Occipital lobe (tissue), 3 donors: ENCODE results near the gene CGB3. TPM values are rescaled to one million over a fixed set of nuclear protein-coding genes. Genes with fewer than 3 reads are reported as not detected.

ENCODE experiments used
- DNase-seq: peaks from one replicate; lab custom pipeline; 2025; lab: John Stamatoyannopoulos, UW
- small RNA-seq: library from RNA; depleted of rRNA; stranded (forward); fragments of <200 nt; gene quantifications from one replicate; pipeline ENCODE3, GENCODE V24; 2014
- total RNA-seq: library from RNA; depleted of rRNA; stranded (reverse); fragments of >200 nt; gene quantifications from one replicate; pipeline ENCODE4 v1.2.3, GENCODE V29; 2014

The CGB3 gene
- total RNA-seq, 1 donor from 2014 or later = not detected

DNA sequence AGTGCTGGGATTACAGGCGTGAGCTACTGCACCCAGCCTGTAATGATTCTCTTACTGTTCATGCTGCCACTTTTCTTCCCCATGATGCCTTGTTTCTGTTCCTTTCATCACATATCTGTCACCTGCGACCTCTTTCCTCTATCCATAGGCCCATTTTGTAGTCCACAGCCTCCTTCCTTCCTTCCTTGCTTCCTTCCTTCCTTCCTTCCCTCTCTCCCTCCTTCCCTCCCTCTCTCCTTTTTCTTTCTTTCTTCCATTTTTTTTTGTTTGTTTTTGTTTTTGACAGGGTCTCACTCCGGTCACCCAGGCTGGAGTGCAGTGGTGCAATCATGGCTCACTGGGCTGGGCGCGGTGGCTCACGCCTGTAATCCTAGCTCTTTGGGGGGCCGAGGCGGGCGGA lies 35.3 kb downstream of the CGB3 start:
- DNase-seq = no peak

DNA sequence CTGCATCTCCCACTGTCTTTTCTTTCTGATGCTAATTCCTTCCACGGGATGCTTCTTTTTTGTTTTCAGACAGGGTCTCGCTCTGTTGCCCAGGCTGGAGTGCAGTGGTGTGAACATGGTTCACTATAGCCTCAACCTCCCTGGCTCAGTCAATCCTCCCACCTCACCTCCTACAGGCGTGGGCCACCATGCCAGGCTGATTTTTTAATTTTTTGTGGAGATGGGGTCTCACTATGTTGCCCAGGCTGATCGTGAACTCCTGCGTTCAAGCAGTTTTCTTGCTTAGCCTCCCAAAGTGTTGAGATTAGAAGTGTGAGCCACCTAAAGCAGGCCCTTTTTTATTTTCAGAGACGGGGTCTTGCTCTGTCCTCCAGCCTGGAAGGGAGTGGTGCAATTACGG lies 35.8 kb downstream of the CGB3 start:
- no peak for DNase-seq

DNA sequence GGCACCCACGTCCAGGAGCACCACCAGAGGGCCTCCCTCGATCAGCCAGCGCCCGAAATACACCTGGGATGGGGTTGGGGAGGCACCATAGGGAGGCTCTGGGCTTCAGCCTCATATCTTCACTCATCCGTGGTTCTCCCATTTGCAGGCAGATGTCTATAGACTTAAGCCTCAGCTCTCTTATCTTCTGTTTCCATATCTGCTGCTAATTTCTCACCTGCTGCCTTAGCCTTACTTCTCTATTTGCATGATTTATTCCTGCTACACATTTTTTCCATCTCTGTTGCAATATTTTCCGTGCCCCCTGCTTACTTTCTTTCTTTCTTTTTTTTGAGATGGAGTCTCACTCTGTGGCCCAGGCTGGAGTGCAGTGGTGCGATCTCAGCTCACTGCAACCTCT lies 36.8 kb downstream of the CGB3 start:
- DNase-seq = no peak

DNA sequence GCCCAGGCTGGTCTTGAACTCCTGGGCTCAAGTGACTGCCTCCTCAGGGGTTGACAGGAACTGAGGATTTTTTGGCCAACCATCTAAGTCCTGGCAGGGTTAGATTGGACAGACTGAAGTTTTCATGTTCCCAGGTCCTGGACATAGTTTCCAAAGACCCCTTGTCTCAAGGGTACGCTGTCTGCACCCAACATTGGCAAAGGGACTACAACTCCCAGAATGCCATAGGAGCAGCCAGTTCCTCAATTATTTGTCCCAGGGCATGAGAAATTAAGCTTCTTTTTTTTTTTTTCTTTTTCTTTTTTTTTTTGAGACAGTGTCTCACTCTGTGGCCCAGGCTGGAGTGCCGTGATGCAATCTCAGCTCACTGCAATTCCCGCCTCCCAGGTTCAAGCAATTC lies 37.9 kb downstream of the CGB3 start:
- DNase-seq = no peak

DNA sequence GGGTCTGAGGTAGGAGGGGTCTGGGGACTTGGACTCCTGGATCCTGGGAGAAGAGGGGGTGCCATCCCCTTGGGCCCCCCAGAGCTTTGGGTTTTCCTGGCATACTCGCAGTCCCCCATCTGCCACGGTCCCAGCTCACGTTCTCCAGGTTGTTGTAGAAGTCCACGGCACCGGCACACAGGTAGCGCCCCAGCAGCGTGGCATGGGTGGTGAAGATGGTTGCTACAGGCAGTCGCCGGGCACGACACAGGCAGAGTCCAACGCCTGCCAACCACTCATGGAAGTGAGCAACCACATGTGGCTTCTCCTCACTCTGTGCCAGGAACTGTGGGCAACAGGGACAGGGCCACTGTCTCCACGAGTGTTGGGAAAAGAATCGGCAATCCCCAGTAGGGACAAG lies 38.4 kb downstream of the CGB3 start:
- no peak for DNase-seq

DNA sequence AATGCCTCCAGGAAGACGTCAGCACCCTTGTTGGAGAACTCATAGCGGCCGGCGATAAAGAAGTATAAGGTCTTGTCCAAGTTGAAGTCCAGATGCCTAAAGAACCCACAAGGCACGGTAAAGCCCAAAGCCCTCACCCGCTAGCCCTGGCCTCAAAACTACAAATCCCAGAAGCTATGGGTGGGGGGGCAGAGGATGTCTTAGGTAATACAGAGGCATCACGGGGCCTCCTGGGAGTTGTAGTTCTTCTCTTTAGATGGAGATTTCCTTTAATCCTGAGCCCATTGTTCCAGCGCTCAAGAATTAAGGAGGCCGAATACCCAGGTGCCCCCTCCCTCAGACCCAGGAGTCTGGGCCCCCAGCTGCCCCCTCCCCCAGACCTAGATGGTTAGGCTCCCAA lies 41.9 kb downstream of the CGB3 start:
- no peak for DNase-seq

DNA sequence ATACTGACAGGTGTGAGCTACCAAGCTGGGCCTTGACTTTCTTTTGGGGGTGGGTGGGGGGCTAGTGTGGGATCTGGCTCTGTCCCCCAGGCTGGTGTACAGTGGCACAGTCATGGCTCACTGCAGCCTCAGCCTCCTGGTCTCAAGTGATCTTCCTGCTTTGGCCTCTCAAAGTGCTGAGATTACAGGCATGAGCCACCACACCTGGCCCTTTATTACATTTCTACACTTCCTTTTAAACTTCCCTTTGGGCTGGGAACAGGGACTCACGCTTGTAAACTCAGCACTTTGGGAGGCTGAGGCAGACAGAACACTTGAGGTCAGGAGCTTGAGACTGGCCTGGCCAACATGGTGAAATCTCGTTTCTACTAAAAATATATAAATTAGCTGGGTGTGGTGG lies 47.1 kb downstream of the CGB3 start:
- no peak for DNase-seq

DNA sequence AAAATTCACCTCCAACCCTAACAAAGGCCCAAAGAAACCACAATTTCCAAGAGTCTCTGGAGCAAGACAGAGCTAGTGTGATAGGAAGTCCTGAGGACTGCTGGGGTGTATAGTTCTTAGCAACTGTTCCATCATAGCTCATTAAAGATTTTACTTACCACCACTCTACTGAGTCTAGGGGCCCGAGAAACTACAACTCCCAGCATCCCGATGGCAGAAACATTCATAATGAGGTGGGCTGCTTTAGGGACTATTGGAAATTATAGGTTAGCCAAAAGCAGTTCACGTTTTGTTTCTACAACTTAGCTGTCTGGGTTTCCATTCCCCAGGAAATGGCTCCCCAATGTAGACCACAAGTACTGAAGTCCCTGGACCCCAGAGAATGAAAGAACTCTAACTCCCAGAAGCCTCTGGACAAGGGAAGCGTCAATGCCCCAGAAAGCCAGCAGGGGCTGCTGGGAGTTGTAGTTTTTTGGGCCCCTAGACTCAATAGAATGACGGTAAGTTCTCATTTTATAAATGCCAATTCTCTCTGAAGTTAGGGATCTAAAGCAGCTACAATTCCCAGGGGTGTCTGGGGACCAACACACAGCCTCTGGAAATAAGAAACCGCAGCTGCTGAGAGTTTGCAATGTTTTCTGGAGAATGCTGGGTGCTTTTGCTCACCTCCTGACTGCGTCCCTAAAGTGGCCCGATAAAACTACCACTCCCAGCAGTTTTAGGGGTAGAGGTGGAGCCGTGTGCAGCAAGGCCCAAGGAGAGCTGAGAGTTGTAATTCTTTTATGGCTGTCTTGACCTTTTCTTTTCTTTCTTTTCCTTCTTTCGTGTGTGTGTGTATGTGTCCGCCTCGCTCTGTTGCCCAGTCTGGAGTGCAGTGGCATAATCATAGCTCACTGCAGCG lies 47.9 kb downstream of the CGB3 start:
- no peak for DNase-seq

Small RNA genes lying within 50 kb of the gene (small RNA-seq; reads per million reads assigned to genes)
- gene MIR6798 = not detected

Other genes starting within 250 kb of the CGB3 start
- gene BCAT2, start 213.3 kb downstream of the CGB3 start, total RNA-seq = 12.5 TPM
- gene HSD17B14, start 187.8 kb downstream of the CGB3 start, total RNA-seq = 2.5 TPM
- 0.31 TPM for gene PLEKHA4, start 155.7 kb downstream of the CGB3 start, total RNA-seq
- 24.6 TPM for gene PPP1R15A, start 151.9 kb downstream of the CGB3 start, total RNA-seq
- not detected for gene TULP2, start 125.6 kb downstream of the CGB3 start, total RNA-seq
- 42.6 TPM for gene NUCB1, start 124.0 kb downstream of the CGB3 start, total RNA-seq
- gene DHDH, start 90.6 kb downstream of the CGB3 start, total RNA-seq = not detected
- 12.5 TPM for gene BAX, start 69.5 kb downstream of the CGB3 start, total RNA-seq
- gene FTL, start 59.0 kb downstream of the CGB3 start, total RNA-seq = 677 TPM
- gene GYS1, start 31.0 kb downstream of the CGB3 start, total RNA-seq = 14.2 TPM
- gene RUVBL2, start 30.4 kb downstream of the CGB3 start, total RNA-seq = 81.4 TPM
- gene LHB, start 7.2 kb downstream of the CGB3 start, total RNA-seq = not detected
- not detected for gene CGB2, start 7.6 kb upstream of the CGB3 start, total RNA-seq
- gene CGB1, start 12.6 kb upstream of the CGB3 start, total RNA-seq = not detected
- gene CGB5, start 19.5 kb upstream of the CGB3 start, total RNA-seq = not detected
- gene CGB8, start 24.8 kb upstream of the CGB3 start, total RNA-seq = not detected
- gene CGB7, start 33.4 kb upstream of the CGB3 start, total RNA-seq = not detected
- not detected for gene NTF4, start 40.5 kb upstream of the CGB3 start, total RNA-seq
- gene KCNA7, start 48.4 kb upstream of the CGB3 start, total RNA-seq = under 0.01 TPM
- gene SNRNP70, start 61.1 kb upstream of the CGB3 start, total RNA-seq = 112 TPM
- gene LIN7B, start 90.0 kb upstream of the CGB3 start, total RNA-seq = 28.7 TPM
- 0.47 TPM for gene C19orf73, start 94.8 kb upstream of the CGB3 start, total RNA-seq
- 35.9 TPM for gene PPFIA3, start 95.2 kb upstream of the CGB3 start, total RNA-seq
- 0.47 TPM for gene HRC, start 131.1 kb upstream of the CGB3 start, total RNA-seq
- gene TRPM4, start 133.5 kb upstream of the CGB3 start, total RNA-seq = 4.7 TPM